Posterior vena cava (tissue), 2 donors: ENCODE measurements around the gene RBFOX2. TPM values are rescaled to one million over a fixed set of nuclear protein-coding genes. Genes with fewer than 3 reads are reported as not detected.
"Not testable (repeated sequence)": the region's sequence is repeated elsewhere in the genome, so short reads cannot be mapped to it uniquely, and the experiment has no call there.

Source experiments
- DNase-seq: peaks from one replicate; pipeline ENCODE4 v3.0.0-alpha.2; 2020; ENCODE audit warnings: low spot score
- intact Hi-C, 2 donors: fragments of 100-400 bp; cut with DNase I; formaldehyde crosslinking; loops; one replicate each; pipeline versions ENCODE4 v1.14.1 to v1.14.2; 2022 to 2023
- total RNA-seq, 2 donors: library from RNA; stranded (reverse); fragmentation: NEBNext Ultra II Directional; extraction: Animal tissue kit (Norgen Biotek cat#: 25700); gene quantifications; one replicate each; pipeline ENCODE4 v1.2.1, GENCODE V29; 2021
- donor health status: DM: yes; HTN: yes; CAD: no.
- donor health status: DM: yes; HTN: yes; CAD: no.

RBFOX2 gene
- total RNA-seq, 2 donors from 2014 or later: 114 to 124 TPM

DNA sequence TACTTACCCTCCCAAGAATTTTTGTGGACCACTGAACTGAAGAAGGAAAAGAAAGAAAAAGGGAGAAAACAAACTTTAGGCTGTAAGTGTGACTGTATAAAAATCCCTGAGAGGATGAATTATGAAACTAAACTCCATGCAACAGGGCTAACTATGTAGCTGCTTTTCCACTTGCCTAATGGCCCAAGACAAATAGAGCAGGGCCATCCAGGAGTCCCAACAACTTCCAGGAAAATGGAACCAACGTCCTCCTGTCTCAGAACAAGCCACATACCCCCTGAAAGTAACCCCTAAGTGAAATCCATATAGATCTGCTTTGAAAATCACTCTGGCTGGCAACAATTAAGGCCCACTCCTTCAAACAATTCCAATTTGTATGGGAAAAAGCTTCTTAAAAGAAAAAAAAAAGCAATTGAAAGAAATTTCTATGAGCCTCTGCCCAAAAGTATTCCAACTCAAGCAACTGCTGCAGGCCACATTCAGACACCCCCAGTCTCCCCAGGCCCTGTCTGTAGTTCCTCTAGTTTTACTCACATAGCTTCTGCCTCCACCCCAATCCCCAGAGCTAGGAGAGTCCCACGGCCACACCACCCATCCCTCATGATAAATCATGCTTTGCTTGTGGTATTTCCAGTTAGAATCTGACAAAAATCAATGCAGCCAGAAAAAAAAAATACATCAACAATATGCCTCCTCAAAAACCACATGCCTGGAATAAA is 12.7 kb downstream of the RBFOX2 start:
- DNase-seq: no peak
- intact Hi-C loops: no loop called here

- intact Hi-C loops: no loop called here
- DNase-seq: no peak
Measured at GRCh38 chr22:36015155-36015810, 13.3 kb downstream of the RBFOX2 start.

GRCh38 chr22:36014546-36015074 is 14.0 kb downstream of the RBFOX2 start:
- intact Hi-C loops: no loop called here

GRCh38 chr22:36012332-36012731 is 16.3 kb downstream of the RBFOX2 start:
- no peak for DNase-seq
- intact Hi-C loops: no loop called here

More at GRCh38 chr22:36014546-36015074, 14.0 kb downstream of the RBFOX2 start:
- no peak for DNase-seq

- intact Hi-C loops: no loop called here
- DNase-seq: no peak
Measured at GRCh38 chr22:36010882-36011281, 17.7 kb downstream of the RBFOX2 start.

- intact Hi-C loops: no loop called here
- no peak for DNase-seq
Measured at GRCh38 chr22:36010090-36010489, 18.5 kb downstream of the RBFOX2 start.

DNA sequence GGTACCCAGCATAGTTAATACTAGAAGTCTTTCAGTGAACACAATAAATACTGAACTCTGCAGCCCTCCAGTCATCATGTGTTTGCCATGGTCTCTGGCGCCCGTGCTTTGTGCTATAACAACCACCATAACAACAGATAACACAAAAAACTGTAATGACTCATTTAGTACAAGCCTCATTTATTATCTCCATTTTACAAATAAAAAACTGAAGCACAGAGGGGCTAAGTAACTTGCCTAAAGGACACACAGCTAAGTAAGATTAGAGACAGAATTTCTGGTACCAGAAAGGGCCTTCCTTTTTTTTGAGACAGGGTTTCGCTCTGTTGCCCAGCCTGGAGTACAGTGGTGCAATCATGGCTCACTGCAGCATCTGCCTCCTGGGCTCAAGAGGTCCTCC is 19.5 kb downstream of the RBFOX2 start:
- no peak for DNase-seq
- intact Hi-C loops: no loop called here

DNA sequence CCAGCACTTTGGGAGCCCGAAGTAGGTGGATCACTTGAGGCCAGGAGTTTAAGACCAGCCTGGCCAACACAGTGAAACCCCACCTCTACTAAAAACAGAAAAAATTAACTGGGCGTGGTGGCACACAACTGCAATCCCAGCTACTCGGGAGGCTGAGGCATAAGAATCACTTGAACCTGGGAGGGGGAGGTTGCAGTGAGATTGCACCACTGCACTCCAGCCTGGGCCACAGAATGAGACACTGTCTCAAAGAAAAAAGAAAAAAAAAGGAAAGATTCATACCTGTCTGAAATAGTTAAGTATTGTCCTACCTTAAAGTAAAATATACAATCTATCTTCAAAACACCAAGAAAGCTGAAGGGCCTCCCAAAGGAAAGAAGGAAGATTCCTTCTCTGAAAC is 20.1 kb downstream of the RBFOX2 start:
- DNase-seq: no peak
- intact Hi-C loops: no loop called here

GRCh38 chr22:36008131-36008530 is 20.5 kb downstream of the RBFOX2 start:
- DNase-seq: no peak
- intact Hi-C loops: no loop called here

DNA sequence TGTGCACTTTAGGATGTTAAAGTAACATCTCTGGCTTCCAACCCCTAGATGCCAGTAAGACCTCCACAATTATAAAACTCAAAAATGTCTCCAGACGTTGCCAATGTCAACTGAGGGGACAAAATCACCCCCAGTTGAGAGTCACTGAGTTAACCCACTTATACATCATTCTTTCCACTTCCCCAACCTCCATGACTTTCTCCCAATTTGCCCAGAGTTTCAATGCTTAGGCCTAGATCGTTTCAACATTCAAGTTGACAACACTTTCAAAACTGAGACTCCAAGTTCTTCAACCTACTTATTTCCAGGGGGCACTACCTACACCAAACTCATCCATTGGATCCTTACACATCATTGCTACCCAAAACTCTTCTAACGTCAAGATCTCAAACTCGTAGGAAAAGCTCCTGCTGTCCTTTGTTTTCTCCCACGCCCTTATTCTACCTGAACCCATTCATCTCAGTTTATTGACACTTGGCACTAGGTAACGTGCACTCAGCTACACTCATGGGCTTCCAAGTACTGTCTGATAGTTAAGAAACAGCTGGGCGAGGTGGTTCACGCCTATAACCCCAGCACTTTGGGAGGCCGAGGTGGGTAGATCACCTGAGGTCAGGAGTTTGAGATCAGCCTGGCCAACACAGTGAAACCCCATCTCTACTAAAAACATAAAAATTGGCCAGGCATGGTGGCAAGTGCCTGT is 24.5 kb downstream of the RBFOX2 start:
- intact Hi-C loops: no loop called here
- no peak for DNase-seq

DNA sequence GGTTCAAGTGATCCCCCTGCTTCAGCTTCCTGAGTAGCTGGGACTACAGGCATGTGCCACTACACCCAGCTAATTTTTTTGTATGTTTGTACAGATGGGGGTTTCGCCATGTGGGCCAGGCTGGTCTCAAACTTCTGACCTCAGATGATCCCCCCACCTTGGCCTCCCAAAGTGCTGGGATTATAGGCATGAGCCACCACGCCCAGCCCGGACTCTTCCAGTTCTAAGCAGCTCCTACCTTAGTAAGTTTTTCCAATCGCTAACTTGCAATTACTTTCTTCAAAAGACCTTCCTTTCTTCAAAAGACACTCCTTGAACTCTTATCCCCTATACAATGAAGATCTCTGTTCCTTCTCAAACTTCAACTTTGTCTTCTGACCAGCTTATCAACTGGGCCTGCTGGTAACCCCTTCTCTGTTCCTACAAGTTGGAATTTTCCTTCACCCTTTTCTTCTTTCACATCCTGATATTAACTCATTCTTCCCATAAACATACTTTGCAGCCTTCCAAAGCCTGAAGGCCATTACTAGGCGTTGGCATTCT is 25.8 kb downstream of the RBFOX2 start:
- intact Hi-C loops: no loop called here
- DNase-seq: no peak

DNA sequence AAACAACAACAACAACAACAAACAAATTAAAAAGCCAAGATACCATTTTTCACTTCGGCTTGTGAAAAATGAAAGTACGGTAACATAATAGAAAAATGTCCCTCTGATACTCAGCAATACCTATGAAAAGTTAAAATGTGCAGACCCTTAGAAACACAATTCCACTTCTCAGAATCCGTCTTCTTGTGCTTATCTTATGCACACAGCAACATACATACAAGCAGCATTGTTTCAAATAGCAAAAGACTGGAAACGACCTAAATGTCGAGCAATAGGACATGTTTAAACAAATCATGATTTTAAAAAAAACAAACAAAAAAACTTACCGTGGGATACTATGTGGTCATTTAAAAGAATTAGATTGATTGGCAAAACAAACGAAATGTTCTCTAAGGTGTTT is 26.5 kb downstream of the RBFOX2 start:
- DNase-seq: no peak
- intact Hi-C loops: no loop called here

- intact Hi-C loops: no loop called here
Measured at GRCh38 chr22:35998748-35999147, 29.9 kb downstream of the RBFOX2 start.

GRCh38 chr22:35997438-35997837 is 31.2 kb downstream of the RBFOX2 start:
- DNase-seq: no peak
- intact Hi-C loops: no loop called here

More at GRCh38 chr22:35998748-35999147, 29.9 kb downstream of the RBFOX2 start:
- DNase-seq: no peak

DNA sequence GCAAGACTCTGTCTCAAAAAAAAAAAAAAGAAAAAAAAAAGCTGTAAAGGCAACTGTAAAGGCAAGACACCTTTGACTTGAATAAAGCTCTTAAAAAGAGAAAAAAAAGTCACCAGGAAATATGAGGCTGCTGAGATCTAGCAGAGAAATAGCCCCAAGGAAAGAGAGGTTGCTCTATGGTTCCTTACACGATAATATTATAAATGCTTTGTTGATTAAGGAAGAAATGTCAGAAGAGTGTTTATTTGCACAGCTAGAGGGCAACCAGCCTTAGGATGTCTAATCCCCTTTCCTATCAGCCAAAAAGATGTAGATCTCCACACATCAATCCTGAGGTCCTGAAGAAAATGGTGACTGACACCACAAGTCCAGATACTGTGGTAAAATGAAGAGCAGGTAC is 32.0 kb downstream of the RBFOX2 start:
- intact Hi-C loops: no loop called here
- DNase-seq: no peak

DNA sequence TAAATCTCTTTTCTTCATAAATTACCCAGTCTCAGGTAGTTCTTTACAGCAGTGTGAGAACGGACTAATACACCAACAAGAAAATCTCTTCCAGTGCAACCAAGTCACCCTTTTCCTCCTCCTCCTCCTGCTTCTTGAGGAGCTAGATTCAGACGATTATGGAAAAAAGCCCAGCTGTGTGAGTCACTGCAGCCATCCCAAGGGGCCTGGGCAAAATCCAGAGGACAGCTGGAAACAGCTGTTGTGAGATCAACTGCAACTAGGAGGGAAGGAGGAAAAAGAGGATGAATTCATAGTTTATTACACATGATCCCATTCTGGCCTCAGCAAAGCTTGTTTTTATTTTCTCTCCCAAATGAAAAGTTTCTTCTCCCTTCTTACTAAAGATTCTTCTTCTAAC is 32.9 kb downstream of the RBFOX2 start:
- DNase-seq: peak; percentile 90

GRCh38 chr22:35995348-35995747 is 33.3 kb downstream of the RBFOX2 start:
- intact Hi-C loops: no loop called here
- DNase-seq: no peak

More for the DNA sequence above, 32.9 kb downstream of the RBFOX2 start:
- intact Hi-C loops: no loop called here

- DNase-seq, intact Hi-C loops: not testable (repeated sequence)
Measured at GRCh38 chr22:35993727-35994126, 34.9 kb downstream of the RBFOX2 start.

DNA sequence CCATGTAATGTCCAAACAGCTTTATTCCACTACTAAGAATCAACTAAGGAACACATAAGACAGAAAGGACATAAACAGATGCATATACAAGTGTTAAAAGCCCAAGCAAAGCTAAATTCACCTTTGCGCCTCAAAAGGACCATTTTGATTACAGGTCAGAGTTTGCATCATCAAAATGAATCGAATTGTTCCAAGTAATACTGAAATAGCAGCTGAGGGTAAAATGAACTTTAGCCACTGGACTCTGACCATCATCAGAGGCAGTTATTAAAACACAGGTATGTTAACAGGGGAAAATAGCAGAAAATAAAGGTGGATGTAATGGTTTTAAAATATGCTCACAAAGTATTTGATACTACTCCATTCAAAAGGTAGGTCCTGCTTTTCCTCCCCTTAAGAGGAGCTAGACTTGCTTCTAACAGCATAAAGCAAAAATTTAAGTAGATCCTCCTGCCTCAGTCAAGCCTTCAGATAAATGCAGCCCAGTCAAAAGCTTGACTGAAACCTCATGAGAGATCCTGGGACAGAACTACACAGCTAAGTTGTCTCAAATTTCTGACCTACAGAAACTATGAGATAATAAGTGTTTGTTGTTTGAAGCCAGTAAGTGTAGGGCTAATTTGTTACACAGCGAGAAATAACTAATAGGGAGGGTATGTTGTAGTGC is 35.4 kb downstream of the RBFOX2 start:
- intact Hi-C loops: no loop called here
- DNase-seq: no peak
